GM12891 (cell line): ENCODE data around the gene C1QTNF8.

Experiments
- POLR2A ChIP-seq: IDR thresholded peaks from 2 replicates; pipeline ENCODE4 v1.6.1; 2011; ENCODE audit warnings: low read depth, low read length, control low read depth
- POLR2AphosphoS5 ChIP-seq: IDR thresholded peaks from 2 replicates; pipeline ENCODE4 v1.6.1; 2011; ENCODE audit warnings: low read depth, low read length, control low read depth
- POU2F2 ChIP-seq: IDR thresholded peaks from 2 replicates; pipeline ENCODE4 v1.6.1; 2011; ENCODE audit warnings: low read depth, mild to moderate bottlenecking, control low read depth, low read length, moderate library complexity
- SPI1 ChIP-seq: IDR thresholded peaks from 2 replicates; pipeline ENCODE4 v1.6.1; 2011; ENCODE audit warnings: low read depth, low read length, control low read depth
- TAF1 ChIP-seq: IDR thresholded peaks from 2 replicates; pipeline ENCODE4 v1.6.1; 2011; ENCODE audit warnings: low read depth, low read length, control low read depth

DNA sequence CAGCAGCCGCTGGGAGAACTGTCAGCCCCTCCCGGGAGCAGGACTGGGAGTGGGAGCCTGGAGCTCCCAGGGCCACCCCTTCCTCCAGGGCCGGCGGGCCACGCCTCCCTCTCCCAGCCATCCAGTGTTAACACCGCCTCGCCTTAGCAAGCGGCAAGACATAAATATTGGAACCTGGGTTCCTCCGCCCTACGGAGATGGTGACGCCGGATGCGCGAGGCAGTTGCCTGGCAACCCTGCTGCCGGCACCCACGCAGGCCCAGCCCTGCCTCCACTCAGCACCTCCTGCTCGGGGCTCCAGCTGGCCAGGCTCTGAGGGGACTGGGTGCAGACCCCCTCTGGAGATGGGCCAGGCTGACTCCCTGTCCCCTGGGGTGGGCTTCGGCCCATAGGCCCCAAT lies 29.4 kb upstream of the C1QTNF8 start:
- TF ChIP-seq POLR2A (no peak), POU2F2 (no peak), POLR2AphosphoS5 (no peak), SPI1 (no peak), TAF1 (no peak)
